Smooth muscle cell (in vitro differentiated cells): ENCODE results near the gene KBTBD7. TPM values are rescaled to one million over a fixed set of nuclear protein-coding genes. Genes with fewer than 3 reads are reported as not detected.

Experiments
- DNase-seq: peaks from one replicate; lab custom pipeline; 2025; ENCODE audit not compliant: unreplicated experiment; lab: John Stamatoyannopoulos, UW
- H2AFZ ChIP-seq: fragments of 200-600 bp; sonication (generic); 2 replicates; pipeline ENCODE4 v1.6.0; 2016; ENCODE audit warnings: antibody characterized with exemption, low read depth, mild to moderate bottlenecking
- H3F3A ChIP-seq: fragments of 200-600 bp; sonication (generic); 2 replicates; pipeline ENCODE4 v1.6.0; 2017; ENCODE audit warnings: antibody characterized with exemption, low read depth
- H3K27ac ChIP-seq: fragments of 200-600 bp; sonication (generic); 2 replicates; pipeline ENCODE4 v1.5.1; 2016; ENCODE audit warnings: low read depth, mild to moderate bottlenecking
- H3K27me3 ChIP-seq: fragments of 200-600 bp; sonication (generic); 2 replicates; pipeline ENCODE4 v1.6.1; 2016; ENCODE audit warnings: low read depth, mild to moderate bottlenecking
- H3K36me3 ChIP-seq: fragments of 200-600 bp; sonication (generic); 2 replicates; pipeline ENCODE4 v1.5.1; 2016; ENCODE audit warnings: low read depth
- H3K4me1 ChIP-seq: fragments of 200-600 bp; sonication (generic); 2 replicates; pipeline ENCODE4 v1.5.1; 2016; ENCODE audit warnings: low read depth
- H3K4me2 ChIP-seq: fragments of 200-600 bp; sonication (generic); 2 replicates; pipeline ENCODE4 v1.6.0; 2016; ENCODE audit warnings: mild to moderate bottlenecking
- H3K4me3 ChIP-seq: fragments of 200-600 bp; sonication (generic); 2 replicates; pipeline ENCODE4 v1.5.1; 2016; ENCODE audit warnings: mild to moderate bottlenecking
- H3K79me2 ChIP-seq: fragments of 200-600 bp; sonication (generic); 2 replicates; pipeline ENCODE4 v1.6.0; 2016; ENCODE audit warnings: low read depth, mild to moderate bottlenecking
- H3K9ac ChIP-seq: fragments of 200-600 bp; sonication (generic); 2 replicates; pipeline ENCODE4 v1.6.0; 2016; ENCODE audit warnings: low read depth
- H3K9me3 ChIP-seq: fragments of 200-600 bp; sonication (generic); replicated peaks from 2 replicates; pipeline ENCODE4 v1.5.1; 2016; ENCODE audit warnings: low read depth
- H4K20me1 ChIP-seq: fragments of 200-600 bp; sonication (generic); 2 replicates; pipeline ENCODE4 v1.6.0; 2016; ENCODE audit warnings: low read depth
- CTCF ChIP-seq: fragments of 200-600 bp; sonication (generic); IDR thresholded peaks from 2 replicates; pipeline ENCODE4 v1.5.1; 2017; ENCODE audit warnings: borderline replicate concordance, mild to moderate bottlenecking, antibody characterized with exemption; ENCODE audit not compliant: insufficient read depth, poor library complexity, severe bottlenecking
- WGBS: methylation state at CpG from one replicate; pipeline ENCODE4 v1.1.7; 2016; ENCODE audit warnings: low lambda C conversion rate; 5-methylcytosine and 5-hydroxymethylcytosine counted together
- polyA plus RNA-seq: library from polyadenylated mRNA; unstranded; fragments of >200 nt; fragmentation: Nextera tagmentation; extraction: Ambion mirVana; gene quantifications from 2 replicates; pipeline ENCODE4 v1.2.1, GENCODE V29; 2016
- total RNA-seq: library from RNA; depleted of rRNA; stranded (reverse); fragments of >200 nt; gene quantifications from 2 replicates; pipeline ENCODE4 v1.2.3, GENCODE V29; 2014

The KBTBD7 gene
- total and polyA plus RNA-seq, 2 experiments from 2014 or later, result 3.9 to 6.7 TPM

- no peaks in the 10 kb centered on the region for H3K27me3 ChIP-seq
- H2AFZ ChIP-seq, result no peak overlapping the region
- no peaks in the 10 kb centered on the region for H3F3A ChIP-seq
- no peaks in the 10 kb centered on the region for H3K9me3 ChIP-seq
- H3K4me1 ChIP-seq, result no peaks in the 10 kb centered on the region
- H3K9ac ChIP-seq, result no peak overlapping the region
- TF ChIP-seq CTCF, result no peak
- DNase-seq, result no peak
- H3K36me3 ChIP-seq, result no peaks in the 10 kb centered on the region
- no peaks in the 10 kb centered on the region for H3K79me2 ChIP-seq
- no peak overlapping the region for H3K4me2 ChIP-seq
- H3K4me3 ChIP-seq, result no peak overlapping the region
- H3K27ac ChIP-seq, result no peak overlapping the region
- H4K20me1 ChIP-seq, result no peaks in the 10 kb centered on the region
Observed at GRCh38 chr13:41229356-41229755, 35.0 kb upstream of the KBTBD7 start.

GRCh38 chr13:41224113-41225110 is 30.0 kb upstream of the KBTBD7 start:
- WGBS, result 80% methylated on average over 7 of the region's 7 CpGs
- Histone ChIP-seq H3K4me3 (no peak overlapping the region), H3K27ac (no peak overlapping the region), H4K20me1 (no peaks in the 10 kb centered on the region), H3K9me3 (no peaks in the 10 kb centered on the region), H2AFZ (no peak overlapping the region), H3K4me2 (peak overlapping the region; percentile 52), H3F3A (no peaks in the 10 kb centered on the region), H3K79me2 (no peaks in the 10 kb centered on the region), H3K9ac (no peak overlapping the region), H3K27me3 (no peaks in the 10 kb centered on the region), H3K36me3 (no peaks in the 10 kb centered on the region), H3K4me1 (no peaks in the 10 kb centered on the region)
- DNase-seq, result no peak
- no peak for TF ChIP-seq CTCF

GRCh38 chr13:41222259-41222852 is 28.0 kb upstream of the KBTBD7 start:
- H4K20me1 ChIP-seq, result no peaks in the 10 kb centered on the region
- TF ChIP-seq CTCF, result peak; percentile 64
- no peak overlapping the region for H2AFZ ChIP-seq
- no peaks in the 10 kb centered on the region for H3K36me3 ChIP-seq
- no peaks in the 10 kb centered on the region for H3K79me2 ChIP-seq
- no peak overlapping the region for H3K9ac ChIP-seq
- H3F3A ChIP-seq, result no peaks in the 10 kb centered on the region
- no peaks in the 10 kb centered on the region for H3K4me1 ChIP-seq
- H3K4me2 ChIP-seq, result no peak overlapping the region
- no peaks in the 10 kb centered on the region for H3K9me3 ChIP-seq
- H3K27ac ChIP-seq, result no peak overlapping the region
- 54% methylated on average over 6 of the region's 6 CpGs for WGBS
- no peaks in the 10 kb centered on the region for H3K27me3 ChIP-seq
- H3K4me3 ChIP-seq, result no peak overlapping the region
- DNase-seq, result no peak
